WTC11 (cell line): ENCODE data around the gene GJA3. TPM values are rescaled to one million over a fixed set of nuclear protein-coding genes. Genes with fewer than 3 reads are reported as not detected.
A peak's percentile ranks its signal among the peaks of the same experiment; 100 is the strongest.

Experiments used
- ATAC-seq: fragments of 200-7000 bp; cut with Tn5 transposase; 2 replicates; pipeline ENCODE4 v1.10.0; 2021; ENCODE audit warnings: mild to moderate bottlenecking, moderate library complexity
- CTCF ChIA-PET: fragments of 300-600 bp; sonication (Branson Sonifier 250); formaldehyde crosslinking; loops from one replicate; lab custom pipeline; 2021; ENCODE audit warnings: antibody characterized with exemption; lab: Charles Lee
- POLR2A ChIA-PET: fragments of 350-600 bp; sonication (Branson Sonifier 250); formaldehyde crosslinking; loops from one replicate; lab custom pipeline; 2021; ENCODE audit warnings: antibody characterized with exemption; lab: Charles Lee
- DNase-seq: peaks from one replicate; pipeline ENCODE4 v3.0.0; 2021; ENCODE audit warnings: low spot score
- H3K27ac Mint-ChIP-seq: 2 replicates; pipeline ENCODE4 v1.8.0; 2021; ENCODE audit warnings: mixed read lengths
- H3K27me3 Mint-ChIP-seq: 2 replicates; pipeline ENCODE4 v1.8.0; 2021; ENCODE audit warnings: low read depth, mild to moderate bottlenecking, moderate library complexity, mixed read lengths
- H3K36me3 Mint-ChIP-seq: 2 replicates; pipeline ENCODE4 v1.8.0; 2021; ENCODE audit warnings: mixed read lengths
- H3K4me1 Mint-ChIP-seq: 2 replicates; pipeline ENCODE4 v1.8.0; 2022; ENCODE audit warnings: mixed read lengths
- H3K4me3 Mint-ChIP-seq: 2 replicates; pipeline ENCODE4 v1.8.0; 2021; ENCODE audit warnings: mild to moderate bottlenecking, moderate library complexity, mixed read lengths
- H3K9me3 Mint-ChIP-seq: 2 replicates; pipeline ENCODE4 v1.8.0; 2021; ENCODE audit warnings: mixed read lengths
- AFF4 ChIP-seq: sonication (generic); formaldehyde crosslinking; IDR thresholded peaks from 2 replicates; pipeline ENCODE4 v1.8.1; 2023; ENCODE audit warnings: mild to moderate bottlenecking, missing genetic modification reagents, borderline replicate concordance
- AR ChIP-seq: fragments of 250-450 bp; sonication (Bioruptor Pico); IDR thresholded peaks from 2 replicates; pipeline ENCODE4 v1.9.0; 2021; ENCODE audit warnings: mild to moderate bottlenecking
- ATF3 ChIP-seq: sonication (generic); formaldehyde crosslinking; conservative IDR thresholded peaks from 2 replicates; pipeline ENCODE4 v1.8.1; 2022; ENCODE audit warnings: mild to moderate bottlenecking, missing genetic modification reagents
- ERG ChIP-seq: fragments of 250-450 bp; sonication (Bioruptor Pico); IDR thresholded peaks from 2 replicates; pipeline ENCODE4 v1.8.0; 2021; ENCODE audit warnings: mild to moderate bottlenecking
- ETV6 ChIP-seq: sonication (generic); formaldehyde crosslinking; IDR thresholded peaks from 2 replicates; pipeline ENCODE4 v1.8.1; 2022; ENCODE audit warnings: mild to moderate bottlenecking, missing genetic modification reagents
- FOXK1 ChIP-seq: sonication (generic); formaldehyde crosslinking; IDR thresholded peaks from 2 replicates; pipeline ENCODE4 v1.8.0; 2022; ENCODE audit warnings: mild to moderate bottlenecking, moderate library complexity, missing genetic modification reagents
- FOXP1 ChIP-seq: sonication (generic); formaldehyde crosslinking; IDR thresholded peaks from 2 replicates; pipeline ENCODE4 v1.8.0; 2022; ENCODE audit warnings: missing genetic modification reagents, mild to moderate bottlenecking, moderate library complexity, borderline replicate concordance
- JAZF1 ChIP-seq: fragments of 250-450 bp; sonication (Bioruptor Pico); IDR thresholded peaks from 2 replicates; pipeline ENCODE4 v1.9.0; 2021; ENCODE audit warnings: moderate library complexity, mild to moderate bottlenecking, inconsistent platforms
- MXD4 ChIP-seq: fragments of 250-450 bp; sonication (Bioruptor Pico); IDR thresholded peaks from 2 replicates; pipeline ENCODE4 v1.8.0; 2021; ENCODE audit warnings: mild to moderate bottlenecking, moderate library complexity, borderline replicate concordance
- MYBL2 ChIP-seq: sonication (generic); formaldehyde crosslinking; IDR thresholded peaks from 2 replicates; pipeline ENCODE4 v1.8.1; 2023; ENCODE audit warnings: mild to moderate bottlenecking, moderate library complexity, missing genetic modification reagents
- NFYB ChIP-seq: sonication (generic); formaldehyde crosslinking; conservative IDR thresholded peaks from 2 replicates; pipeline ENCODE4 v1.8.0; 2022; ENCODE audit warnings: low read depth, missing genetic modification reagents
- NR2C2 ChIP-seq: sonication (generic); formaldehyde crosslinking; IDR thresholded peaks from 2 replicates; pipeline ENCODE4 v1.8.0; 2022; ENCODE audit warnings: mild to moderate bottlenecking, missing genetic modification reagents
- OVOL2 ChIP-seq: fragments of 250-450 bp; sonication (Bioruptor Pico); IDR thresholded peaks from 2 replicates; pipeline ENCODE4 v1.9.0; 2021; ENCODE audit warnings: mild to moderate bottlenecking, borderline replicate concordance
- RORB ChIP-seq: fragments of 250-450 bp; sonication (Bioruptor Pico); IDR thresholded peaks from 2 replicates; pipeline ENCODE4 v1.9.0; 2021; ENCODE audit warnings: mild to moderate bottlenecking
- STAT6 ChIP-seq: sonication (generic); formaldehyde crosslinking; conservative IDR thresholded peaks from 2 replicates; pipeline ENCODE4 v1.8.1; 2023; ENCODE audit warnings: mild to moderate bottlenecking, low read depth, missing genetic modification reagents, moderate library complexity
- ZBTB21 ChIP-seq: sonication (generic); formaldehyde crosslinking; IDR thresholded peaks from 2 replicates; pipeline ENCODE4 v1.8.1; 2023; ENCODE audit warnings: mild to moderate bottlenecking, missing genetic modification reagents, borderline replicate concordance
- ZNF263 ChIP-seq: sonication (generic); formaldehyde crosslinking; IDR thresholded peaks from 2 replicates; pipeline ENCODE4 v1.8.1; 2022; ENCODE audit warnings: low read depth, mild to moderate bottlenecking, moderate library complexity, missing genetic modification reagents
- ZNF512 ChIP-seq: sonication (generic); formaldehyde crosslinking; IDR thresholded peaks from 2 replicates; pipeline ENCODE4 v1.8.1; 2022; ENCODE audit warnings: missing genetic modification reagents, borderline replicate concordance
- ZNF671 ChIP-seq: fragments of 250-450 bp; sonication (Bioruptor Pico); IDR thresholded peaks from 2 replicates; pipeline ENCODE4 v1.8.0; 2021; ENCODE audit warnings: mild to moderate bottlenecking
- total RNA-seq: library from RNA; stranded (reverse); gene quantifications from 3 replicates; pipeline ENCODE4 v1.2.3, GENCODE V29; 2021

Gene GJA3
- total RNA-seq, 1 experiment from 2014 or later, result 0.48 TPM

- H3K27me3 Mint-ChIP-seq, result peaks cover 4% of the 10 kb centered on the region; the same call in 1 of the 2 replicates
- no peak for TF ChIP-seq NR2C2 (CRISPR knock-in tag)
- TF ChIP-seq JAZF1, result no peak
- TF ChIP-seq RORB (CRISPR knock-in tag), result no peak
- no peak for TF ChIP-seq MXD4
- TF ChIP-seq, all 79 proteins: peak for 0
- CTCF ChIA-PET, result no interaction called here
- H3K36me3 Mint-ChIP-seq, result no peaks in the 10 kb centered on the region
- no peaks in the 10 kb centered on the region for H3K9me3 Mint-ChIP-seq
- H3K27ac Mint-ChIP-seq, result no peak overlapping the region
- no peaks in the 10 kb centered on the region for H3K4me1 Mint-ChIP-seq
- no peak for ATAC-seq
- H3K4me3 Mint-ChIP-seq, result no peak overlapping the region
- no peak for DNase-seq
- POLR2A ChIA-PET, result no interaction called here
Measured at GRCh38 chr13:20130012-20130411, 30.8 kb downstream of the GJA3 start.

- Mint-ChIP-seq H3K9me3 (no peaks in the 10 kb centered on the region), H3K27ac (no peak overlapping the region), H3K27me3 (peaks cover 8% of the 10 kb centered on the region; the same call in 1 of the 2 replicates), H3K4me3 (peak overlapping the region; percentile 67), H3K36me3 (no peaks in the 10 kb centered on the region), H3K4me1 (no peaks in the 10 kb centered on the region)
- TF ChIP-seq FOXP1 (no peak), ERG (CRISPR knock-in tag) (no peak), ZNF512 (no peak), AR (no peak), AFF4 (CRISPR knock-in tag) (no peak)
- ChIA-PET POLR2A (no interaction called here), CTCF (interaction anchor here (0.6 to 2.6 kb wide), 8 partner anchors 9 to 68 kb away, joined by 3 to 42 read pairs (median 6); partner anchors contain the start of gene GJA3)
- ATAC-seq (no peak), DNase-seq (no peak)
Measured at GRCh38 chr13:20129076-20129475, 31.8 kb downstream of the GJA3 start.

GRCh38 chr13:20128459-20128931 is 32.4 kb downstream of the GJA3 start:
- Mint-ChIP-seq H3K27ac (no peak overlapping the region), H3K27me3 (peaks cover 8% of the 10 kb centered on the region; the same call in 1 of the 2 replicates), H3K36me3 (no peaks in the 10 kb centered on the region), H3K4me1 (no peaks in the 10 kb centered on the region), H3K9me3 (no peaks in the 10 kb centered on the region), H3K4me3 (peak overlapping the region; percentile 67)
- DNase-seq, result peak; percentile 41
- ATAC-seq, result peak; percentile 49
- ChIA-PET POLR2A (no interaction called here), CTCF (interaction anchor here (0.6 to 2.6 kb wide), 18 partner anchors 8 to 187 kb away, joined by 3 to 42 read pairs (median 4); partner anchors contain the start of gene GJA3)
- TF ChIP-seq OVOL2 (no peak), MYBL2 (no peak), STAT6 (no peak), ZNF263 (no peak), ETV6 (CRISPR knock-in tag) (no peak), ATF3 (CRISPR knock-in tag) (no peak), FOXK1 (no peak), ZNF671 (CRISPR knock-in tag) (no peak), ZBTB21 (CRISPR knock-in tag) (no peak), NFYB (CRISPR knock-in tag) (no peak)
